ENCODE data around the gene JUND. TPM values are rescaled to one million over a fixed set of nuclear protein-coding genes. Genes with fewer than 3 reads are reported as not detected.

The JUND gene
- polyA plus RNA-seq, 1 donor (not counting 4 experiments of a cell fraction or from before 2014, with no cell fraction given): 17.2 TPM

DNA sequence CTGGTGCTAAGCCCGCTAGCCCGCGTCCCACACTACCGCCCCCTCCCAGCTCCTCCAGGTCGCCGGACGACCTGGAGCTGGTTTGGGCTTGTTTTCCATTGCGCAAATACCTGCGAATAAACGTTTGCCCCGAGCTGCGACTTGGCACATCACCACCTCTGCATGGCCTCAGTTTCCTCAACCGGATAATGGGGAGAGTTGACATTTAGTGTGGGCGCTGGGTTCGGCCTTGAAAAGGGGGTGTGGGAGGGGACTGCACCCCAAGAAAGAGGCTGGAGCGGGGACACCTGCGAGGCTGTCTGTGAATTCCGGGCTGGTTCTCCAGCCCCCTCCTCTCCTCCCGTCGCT, 11.0 kb upstream of the JUND start:
- H3K9ac ChIP-seq (ENCODE audit: control insufficient read depth, extremely low read depth, insufficient read depth, low read length): peak overlapping the region; percentile 76
- H4K20me1 ChIP-seq (ENCODE audit: control insufficient read depth, extremely low read depth, insufficient read depth, low read length): no peaks in the 10 kb centered on the region
- peak overlapping the region; percentile 36 for H2AFZ ChIP-seq (ENCODE audit: control insufficient read depth, low read length)
- dilution Hi-C loops (cut with MboI; ENCODE audit: extremely low pct_ligation_motif_present, low sequenced_read_pairs): no loop called here
- peak overlapping the region; percentile 38 to 60 (median 51) for H3K4me3 ChIP-seq (ENCODE audit: control insufficient read depth in 2 of 3, extremely low read depth in 1 of 3, insufficient read depth in 2 of 3, low read depth in 1 of 3, low read length in 3 of 3)
- peak overlapping the region; percentile 20 for H3K27ac ChIP-seq (ENCODE audit: control insufficient read depth, insufficient read depth, low read length)
- DNase-seq (ENCODE audit: low read depth, low spot score) (no peak), FAIRE-seq (no peak)
- H3K36me3 ChIP-seq (ENCODE audit: control insufficient read depth in 2 of 2, extremely low read depth in 1 of 2, insufficient read depth in 2 of 2, low read length in 2 of 2): no peaks in the 10 kb centered on the region
- H3K79me2 ChIP-seq (ENCODE audit: control insufficient read depth, insufficient read depth, low read length): no peaks in the 10 kb centered on the region
- H3K27me3 ChIP-seq (ENCODE audit: control insufficient read depth, extremely low read depth, insufficient read depth, low read length): no peaks in the 10 kb centered on the region
- H3K4me1 ChIP-seq (ENCODE audit: control insufficient read depth, extremely low read depth, insufficient read depth, low read length): peaks cover 16% of the 10 kb centered on the region
- H3K4me2 ChIP-seq (ENCODE audit: control insufficient read depth, extremely low read depth, insufficient read depth, low read depth, low read length): peak overlapping the region; percentile 74
- no peaks in the 10 kb centered on the region for H3K9me3 ChIP-seq (ENCODE audit: control insufficient read depth, low read depth, low read length)
- no peak for TF ChIP-seq CTCF (optimal IDR thresholded peaks at IDR 0.05 in 1 of 3, IDR thresholded peaks at IDR 0.05 in 1 of 3, conservative IDR thresholded peaks at IDR 0.05 in 1 of 3; ENCODE audit: extremely low read depth in 1 of 3, insufficient read depth in 2 of 3, low read length in 3 of 3)
- TF ChIP-seq EZH2 (IDR thresholded peaks at IDR 0.05; ENCODE audit: low read length): no peak
- H3K9me1 ChIP-seq (ENCODE audit: control insufficient read depth, extremely low read depth, insufficient read depth, low read length): no peaks in the 10 kb centered on the region

DNA sequence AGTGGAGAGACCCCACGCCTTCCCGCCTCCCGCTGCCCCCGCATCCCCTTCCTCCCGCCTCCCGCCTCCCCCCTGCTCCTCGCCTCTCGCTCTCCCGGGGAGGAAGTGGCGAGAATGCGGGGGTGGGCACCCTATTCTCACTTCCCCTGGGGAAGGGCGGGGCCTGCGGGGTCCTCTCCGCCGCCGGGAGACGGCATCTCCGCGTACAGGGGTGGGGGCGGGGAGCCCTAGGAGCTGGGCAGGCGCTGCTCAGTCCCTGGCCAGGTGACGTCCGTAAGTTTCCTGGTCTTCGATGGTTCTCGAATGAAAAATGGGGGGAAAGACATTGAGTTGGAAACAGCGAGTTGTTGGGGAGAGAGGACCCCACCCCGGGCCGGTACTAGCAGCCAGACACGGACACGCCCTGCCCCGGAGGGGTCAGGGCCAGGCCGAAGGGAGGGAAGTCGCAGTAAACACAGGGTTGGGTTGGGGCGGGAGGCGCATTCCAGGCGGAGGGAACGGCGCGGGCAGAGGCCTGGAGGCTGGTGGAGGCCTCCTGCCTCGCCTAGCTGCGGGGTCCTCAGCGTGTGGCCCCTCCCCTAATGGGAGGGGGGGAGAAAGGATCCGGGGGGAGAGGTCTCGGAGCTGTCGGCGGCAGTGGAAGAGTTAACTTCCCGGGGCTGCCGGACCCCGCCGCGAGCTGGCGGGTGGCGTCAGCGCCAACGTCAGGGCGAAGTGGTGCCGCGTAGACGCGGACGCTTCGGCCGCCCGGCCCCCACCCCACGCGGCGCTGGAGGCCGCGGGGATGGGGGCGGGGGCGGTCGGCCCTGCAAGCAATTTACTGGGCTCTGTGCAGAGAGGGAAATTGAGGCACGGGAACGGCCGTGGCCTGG, 10.4 kb upstream of the JUND start:
- no peaks in the 10 kb centered on the region for H3K79me2 ChIP-seq (ENCODE audit: control insufficient read depth, insufficient read depth, low read length)
- peaks cover 16% of the 10 kb centered on the region for H3K4me1 ChIP-seq (ENCODE audit: control insufficient read depth, extremely low read depth, insufficient read depth, low read length)
- H3K9me1 ChIP-seq (ENCODE audit: control insufficient read depth, extremely low read depth, insufficient read depth, low read length): no peaks in the 10 kb centered on the region
- peak overlapping the region; percentile 74 for H3K4me2 ChIP-seq (ENCODE audit: control insufficient read depth, extremely low read depth, insufficient read depth, low read depth, low read length)
- H3K9ac ChIP-seq (ENCODE audit: control insufficient read depth, extremely low read depth, insufficient read depth, low read length): peak overlapping the region; percentile 76
- H3K9me3 ChIP-seq (ENCODE audit: control insufficient read depth, low read depth, low read length): no peaks in the 10 kb centered on the region
- dilution Hi-C loops (cut with MboI; ENCODE audit: extremely low pct_ligation_motif_present, low sequenced_read_pairs): no loop called here
- H3K27me3 ChIP-seq (ENCODE audit: control insufficient read depth, extremely low read depth, insufficient read depth, low read length): no peaks in the 10 kb centered on the region
- FAIRE-seq (no peak), DNase-seq (ENCODE audit: low read depth, low spot score) (no peak)
- H4K20me1 ChIP-seq (ENCODE audit: control insufficient read depth, extremely low read depth, insufficient read depth, low read length): no peaks in the 10 kb centered on the region
- peak overlapping the region; percentile 20 for H3K27ac ChIP-seq (ENCODE audit: control insufficient read depth, insufficient read depth, low read length)
- peak overlapping the region; percentile 38 to 60 (median 51) for H3K4me3 ChIP-seq (ENCODE audit: control insufficient read depth in 2 of 3, extremely low read depth in 1 of 3, insufficient read depth in 2 of 3, low read depth in 1 of 3, low read length in 3 of 3)
- TF ChIP-seq EZH2 (IDR thresholded peaks at IDR 0.05; ENCODE audit: low read length) (no peak), CTCF (optimal IDR thresholded peaks at IDR 0.05 in 1 of 3, IDR thresholded peaks at IDR 0.05 in 1 of 3, conservative IDR thresholded peaks at IDR 0.05 in 1 of 3; ENCODE audit: extremely low read depth in 1 of 3, insufficient read depth in 2 of 3, low read length in 3 of 3) (no peak)
- H2AFZ ChIP-seq (ENCODE audit: control insufficient read depth, low read length): peak overlapping the region; percentile 45
- no peaks in the 10 kb centered on the region for H3K36me3 ChIP-seq (ENCODE audit: control insufficient read depth in 2 of 2, extremely low read depth in 1 of 2, insufficient read depth in 2 of 2, low read length in 2 of 2)
